Endothelial cell of umbilical vein (primary cell): ENCODE measurements around the gene RAB33B. TPM values are rescaled to one million over a fixed set of nuclear protein-coding genes. Genes with fewer than 3 reads are reported as not detected.

ENCODE experiments used
- BruUV-seq: library from RNA; stranded (reverse); fragments of 400-500 nt; replicated peaks from 2 replicates; lab custom pipeline; 2021; lab: Mats Ljungman, UMichigan
- CTCF ChIA-PET: fragments of 300-600, 350-600 bp; sonication (Branson Sonifier 250); formaldehyde crosslinking; loops from one replicate; lab custom pipeline; 2021; ENCODE audit warnings: antibody characterized with exemption, inconsistent platforms; lab: Charles Lee
- POLR2A ChIA-PET: fragments of 300-600, 350-600 bp; sonication (Branson Sonifier 250); formaldehyde crosslinking; loops from one replicate; lab custom pipeline; 2021; ENCODE audit warnings: antibody characterized with exemption, inconsistent platforms; lab: Charles Lee
- DNase-seq: peaks from one replicate; pipeline ENCODE4 v3.0.0-alpha.2; 2011; ENCODE audit warnings: low read depth, low spot score
- FAIRE-seq: peaks from 2 replicates; lab custom pipeline; 2011; peaks lifted over from hg19 to GRCh38; lab: Jason Lieb, UNC
- H2AFZ ChIP-seq: 2 replicates; pipeline ENCODE4 v1.6.0; 2012; ENCODE audit warnings: low read depth, low read length, control low read depth, inconsistent platforms
- H3K27ac ChIP-seq: 2 replicates; pipeline ENCODE4 v1.5.1; 2011; ENCODE audit warnings: low read depth, mild to moderate bottlenecking, control low read depth, low read length, moderate library complexity; ENCODE audit not compliant: insufficient read depth
- H3K27me3 ChIP-seq, 2 experiments: 2 replicates each; pipeline versions ENCODE4 v1.6.0 to v1.6.1; 2011; ENCODE audit warnings: low read length in 2 of 2, mixed read lengths in 1 of 2; ENCODE audit not compliant: control insufficient read depth in 2 of 2, insufficient read depth in 2 of 2
- H3K36me3 ChIP-seq, 2 experiments: 2 replicates in 1 of 2; 3 replicates in 1 of 2; pipeline ENCODE4 v1.5.1; 2011; ENCODE audit warnings: low read length in 2 of 2, mild to moderate bottlenecking in 1 of 2, moderate library complexity in 1 of 2; ENCODE audit not compliant: control insufficient read depth in 2 of 2, insufficient read depth in 2 of 2; ENCODE audit errors: extremely low read depth in 1 of 2
- H3K4me1 ChIP-seq: 3 replicates; pipeline ENCODE4 v1.5.1; 2011; ENCODE audit warnings: mild to moderate bottlenecking, low read length; ENCODE audit not compliant: control insufficient read depth, insufficient read depth; ENCODE audit errors: extremely low read depth
- H3K4me2 ChIP-seq: 2 replicates; pipeline ENCODE4 v1.6.1; 2011; ENCODE audit warnings: low read length, control low read depth, mixed read lengths; ENCODE audit not compliant: insufficient read depth
- H3K4me3 ChIP-seq, 3 experiments: fragments of 200-600 bp in 1 of 3; sonication (generic), shearing (Covaris generic) in 1 of 3; replicated peaks in 1 of 3; 2 replicates each; pipeline ENCODE4 v1.5.1; 2011 to 2016; ENCODE audit warnings: control low read depth in 3 of 3, low read length in 3 of 3, mild to moderate bottlenecking in 2 of 3, inconsistent platforms in 1 of 3, low read depth in 1 of 3, moderate library complexity in 1 of 3; ENCODE audit not compliant: insufficient read depth in 1 of 3
- H3K79me2 ChIP-seq: 2 replicates; pipeline ENCODE4 v1.6.0; 2012; ENCODE audit warnings: low read length, inconsistent platforms; ENCODE audit not compliant: control insufficient read depth, insufficient read depth
- H3K9ac ChIP-seq: replicated peaks from 2 replicates; pipeline ENCODE3; 2011; ENCODE audit warnings: low read length, control low read depth; ENCODE audit not compliant: insufficient read depth; ENCODE audit errors: extremely low read depth
- H3K9me1 ChIP-seq: replicated peaks from 3 replicates; pipeline ENCODE4 v1.6.0; 2011; ENCODE audit warnings: mild to moderate bottlenecking, low read length; ENCODE audit not compliant: control insufficient read depth, insufficient read depth; ENCODE audit errors: extremely low read depth
- H3K9me3 ChIP-seq: replicated peaks from 2 replicates; pipeline ENCODE4 v1.5.1; 2012; ENCODE audit warnings: low read length, inconsistent platforms; ENCODE audit not compliant: control insufficient read depth, insufficient read depth
- H4K20me1 ChIP-seq: replicated peaks from 2 replicates; pipeline ENCODE3; 2011; ENCODE audit warnings: mild to moderate bottlenecking, low read length; ENCODE audit not compliant: control insufficient read depth, insufficient read depth; ENCODE audit errors: extremely low read depth
- EZH2 ChIP-seq: IDR thresholded peaks from 2 replicates; pipeline ENCODE4 v1.6.1; 2012; ENCODE audit warnings: borderline replicate concordance, low read depth, mild to moderate bottlenecking, moderate library complexity, low read length, inconsistent platforms; ENCODE audit not compliant: severe bottlenecking
- FOS ChIP-seq: IDR thresholded peaks from 2 replicates; pipeline ENCODE4 v1.6.1; 2011; ENCODE audit warnings: mild to moderate bottlenecking, low read length, moderate library complexity, borderline replicate concordance; ENCODE audit not compliant: insufficient read depth
- GATA2 ChIP-seq: IDR thresholded peaks from 2 replicates; pipeline ENCODE4 v1.7.0; 2011; ENCODE audit warnings: low read depth, mild to moderate bottlenecking, moderate library complexity, mixed read lengths, low read length; ENCODE audit not compliant: insufficient read length, insufficient read depth
- JUN ChIP-seq: IDR thresholded peaks from 2 replicates; pipeline ENCODE4 v1.6.1; 2011; ENCODE audit warnings: borderline replicate concordance, low read depth; ENCODE audit not compliant: insufficient read length, insufficient read depth
- MAX ChIP-seq: IDR thresholded peaks from 2 replicates; pipeline ENCODE4 v1.6.1; 2011; ENCODE audit not compliant: insufficient read depth, insufficient read length
- MYC ChIP-seq: IDR thresholded peaks from one replicate; pipeline ENCODE4 v1.6.1; 2011; ENCODE audit warnings: mild to moderate bottlenecking, low read depth, low read length
- POLR2A ChIP-seq: IDR thresholded peaks from 2 replicates; pipeline ENCODE4 v1.6.1; 2012; ENCODE audit warnings: low read depth, mild to moderate bottlenecking, control low read depth, low read length
- POLR2AphosphoS5 ChIP-seq: IDR thresholded peaks from 2 replicates; pipeline ENCODE4 v1.6.1; 2012; ENCODE audit warnings: low read depth, mild to moderate bottlenecking, control low read depth, low read length, moderate library complexity; ENCODE audit not compliant: insufficient read depth
- dilution Hi-C: fragments of 300-500 bp; cut with MboI; formaldehyde crosslinking; loops from one replicate; pipeline ENCODE4 v1.15.0; 2019; ENCODE audit warnings: low sequenced_read_pairs; ENCODE audit not compliant: extremely low pct_ligation_motif_present
- intact Hi-C: fragments of 100-400 bp; cut with micrococcal nuclease; formaldehyde crosslinking; loops from one replicate; pipeline ENCODE4 v1.10.0; 2022
- polyA plus RNA-seq, 4 experiments: library from polyadenylated mRNA; depleted of rRNA in 3 of 4; stranded (reverse) in 3 of 4; unstranded in 1 of 4; fragments of >200 nt; gene quantifications; 2 replicates each; pipeline versions ENCODE4 v1.2.1 to v1.2.3, GENCODE V29; 2011 to 2012; ENCODE audit warnings: missing spikeins in 1 of 4
- total RNA-seq: library from RNA; stranded (reverse); gene quantifications from 2 replicates; pipeline ENCODE4 v1.2.3, GENCODE V29; 2021
- TF ChIP-seq, protein P1 (sequence below), 2 donors: IDR thresholded peaks; 1 replicate in 1 of 2; 2 replicates in 1 of 2; pipeline ENCODE4 v1.5.1; 2011; ENCODE audit warnings: low read length in 2 of 2, mild to moderate bottlenecking in 2 of 2, moderate library complexity in 2 of 2, control low read depth in 1 of 2, inconsistent platforms in 1 of 2, low read depth in 1 of 2; ENCODE audit not compliant: insufficient read depth in 1 of 2; ENCODE audit errors: extremely low read depth in 1 of 2

RAB33B gene
- total and polyA plus RNA-seq, 2 donors (not counting 3 experiments of a cell fraction or from before 2014, with no cell fraction given): 7.8 to 14.7 TPM

DNA sequence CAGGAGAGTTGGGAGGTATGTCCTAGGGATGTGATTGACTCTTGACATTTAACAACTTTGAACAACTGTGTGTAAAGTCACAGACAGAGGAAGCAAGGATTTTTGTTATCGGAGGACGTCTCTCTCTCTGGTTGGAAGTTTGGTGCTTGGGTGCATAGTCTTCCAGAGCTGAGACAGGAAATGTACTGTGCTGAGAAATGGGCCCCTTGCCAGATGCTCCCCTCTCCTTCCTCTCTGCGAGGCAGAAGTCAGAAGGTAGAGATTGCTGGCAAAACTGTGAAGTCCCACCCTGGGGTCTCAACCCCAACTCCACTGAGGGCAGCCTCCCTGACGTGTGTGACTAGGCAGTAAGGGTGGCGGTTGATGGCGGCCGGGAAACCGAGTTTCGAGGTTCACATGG, 52.9 kb downstream of the RAB33B start:
- POLR2A ChIA-PET: no interaction called here
- Histone ChIP-seq H2AFZ (no peak overlapping the region), H3K27ac (no peak overlapping the region), H3K4me3 (no peak overlapping the region), H3K36me3 (peaks cover 6 to 16% of the 10 kb centered on the region in 2 experiments), H3K9me3 (no peaks in the 10 kb centered on the region), H3K4me1 (peaks cover 7% of the 10 kb centered on the region), H3K27me3 (no peaks in the 10 kb centered on the region), H3K79me2 (no peaks in the 10 kb centered on the region), H3K9ac (no peak overlapping the region), H4K20me1 (no peaks in the 10 kb centered on the region), H3K9me1 (no peaks in the 10 kb centered on the region), H3K4me2 (no peak overlapping the region)
- DNase-seq: no peak
- TF ChIP-seq FOS (no peak), GATA2 (no peak), POLR2A (no peak), POLR2AphosphoS5 (no peak), EZH2 (no peak), MYC (no peak), JUN (no peak), MAX (no peak)
- TF ChIP-seq, protein P1, sequence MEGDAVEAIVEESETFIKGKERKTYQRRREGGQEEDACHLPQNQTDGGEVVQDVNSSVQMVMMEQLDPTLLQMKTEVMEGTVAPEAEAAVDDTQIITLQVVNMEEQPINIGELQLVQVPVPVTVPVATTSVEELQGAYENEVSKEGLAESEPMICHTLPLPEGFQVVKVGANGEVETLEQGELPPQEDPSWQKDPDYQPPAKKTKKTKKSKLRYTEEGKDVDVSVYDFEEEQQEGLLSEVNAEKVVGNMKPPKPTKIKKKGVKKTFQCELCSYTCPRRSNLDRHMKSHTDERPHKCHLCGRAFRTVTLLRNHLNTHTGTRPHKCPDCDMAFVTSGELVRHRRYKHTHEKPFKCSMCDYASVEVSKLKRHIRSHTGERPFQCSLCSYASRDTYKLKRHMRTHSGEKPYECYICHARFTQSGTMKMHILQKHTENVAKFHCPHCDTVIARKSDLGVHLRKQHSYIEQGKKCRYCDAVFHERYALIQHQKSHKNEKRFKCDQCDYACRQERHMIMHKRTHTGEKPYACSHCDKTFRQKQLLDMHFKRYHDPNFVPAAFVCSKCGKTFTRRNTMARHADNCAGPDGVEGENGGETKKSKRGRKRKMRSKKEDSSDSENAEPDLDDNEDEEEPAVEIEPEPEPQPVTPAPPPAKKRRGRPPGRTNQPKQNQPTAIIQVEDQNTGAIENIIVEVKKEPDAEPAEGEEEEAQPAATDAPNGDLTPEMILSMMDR (IDR thresholded peaks at IDR 0.05; ENCODE audit: extremely low read depth in 1 of 2, insufficient read depth in 1 of 2, low read depth in 1 of 2, low read length in 2 of 2): no peak
- CTCF ChIA-PET: interaction anchor here (4.4 kb wide), 1 partner anchor 10 kb away, joined by 38 read pairs; no protein-coding TSS in a partner anchor
- BruUV-seq: no TSS peak
- dilution Hi-C loops (no loop called here), intact Hi-C loops (loop anchor here (5.0 kb wide), 1 partner anchor 126 kb away; no protein-coding TSS in a partner anchor)
- no peak for FAIRE-seq
